Measurements from ENCODE around the gene MAP2K3. TPM values are rescaled to one million over a fixed set of nuclear protein-coding genes. Genes with fewer than 3 reads are reported as not detected.

MAP2K3 gene
- total and polyA plus RNA-seq, 2 of the 8 experiments (the other 6 are each of a cell fraction or from before 2014, with no cell fraction given), result 16.9 to 33.5 TPM

- TF ChIP-seq BCL11A (IDR thresholded peaks at IDR 0.05; ENCODE audit: low read depth in 2 of 2, low read length in 2 of 2), result no peak
- TF ChIP-seq JUND (IDR thresholded peaks at IDR 0.05; ENCODE audit: low read length), result no peak
- no peak for TF ChIP-seq RBBP5 (IDR thresholded peaks at IDR 0.05; ENCODE audit: borderline replicate concordance, low read depth, low read length)
- no peak for TF ChIP-seq KDM1A (IDR thresholded peaks at IDR 0.05; ENCODE audit: borderline replicate concordance, low read length)
- no peak for TF ChIP-seq BRCA1 (IDR thresholded peaks at IDR 0.05; ENCODE audit: low read depth, low read length)
- no peak for TF ChIP-seq SP1 (IDR thresholded peaks at IDR 0.05; ENCODE audit: low read depth, low read length)
Observed at GRCh38 chr17:21269394-21269793, 15.1 kb upstream of the MAP2K3 start (continued).
